ENCODE measurements around the gene RBM48.
A peak's percentile ranks its signal among the peaks of the same experiment; 100 is the strongest.

Gene RBM48

GRCh38 chr7:92489634-92490033 is 39.0 kb upstream of the RBM48 start:
- peaks cover 9% of the 10 kb centered on the region for H3K36me3 ChIP-seq (replicated peaks)
- H3K27me3 ChIP-seq (replicated peaks): no peaks in the 10 kb centered on the region
- H3K27ac ChIP-seq: no peak overlapping the region
- no peak overlapping the region for H3K4me3 ChIP-seq (ENCODE audit: low read depth, low read length)
- no peak for TF ChIP-seq CTCF (IDR thresholded peaks at IDR 0.05; ENCODE audit: low read depth, low read length, missing control alignments)
- peak; percentile 18 for DNase-seq
- in situ Hi-C loops (cut with HindIII; ENCODE audit: low pct_ligation_motif_present, low sequenced_read_pairs): no loop called here

GRCh38 chr7:92496876-92497275 is 31.7 kb upstream of the RBM48 start:
- TF ChIP-seq CTCF (IDR thresholded peaks at IDR 0.05; ENCODE audit: low read depth, low read length, missing control alignments): no peak
- in situ Hi-C loops (cut with HindIII; ENCODE audit: low pct_ligation_motif_present, low sequenced_read_pairs): no loop called here
- H3K27ac ChIP-seq: no peak overlapping the region
- peaks cover 6% of the 10 kb centered on the region for H3K36me3 ChIP-seq (replicated peaks)
- peak; percentile 12 for DNase-seq
- H3K4me3 ChIP-seq (ENCODE audit: low read depth, low read length): no peak overlapping the region
- no peaks in the 10 kb centered on the region for H3K27me3 ChIP-seq (replicated peaks)

GRCh38 chr7:92498557-92498956 is 30.0 kb upstream of the RBM48 start:
- no peak for DNase-seq
- in situ Hi-C loops (cut with HindIII; ENCODE audit: low pct_ligation_motif_present, low sequenced_read_pairs): no loop called here
- H3K27ac ChIP-seq: no peak overlapping the region
- no peak overlapping the region for H3K4me3 ChIP-seq (ENCODE audit: low read depth, low read length)
- H3K36me3 ChIP-seq (replicated peaks): peaks cover 6% of the 10 kb centered on the region
- no peaks in the 10 kb centered on the region for H3K27me3 ChIP-seq (replicated peaks)
- TF ChIP-seq CTCF (IDR thresholded peaks at IDR 0.05; ENCODE audit: low read depth, low read length, missing control alignments): no peak

GRCh38 chr7:92503767-92504166 is 24.8 kb upstream of the RBM48 start:
- H3K36me3 ChIP-seq (replicated peaks): peaks cover 4% of the 10 kb centered on the region
- H3K4me3 ChIP-seq (ENCODE audit: low read depth, low read length): no peak overlapping the region
- H3K27me3 ChIP-seq (replicated peaks): no peaks in the 10 kb centered on the region
- TF ChIP-seq CTCF (IDR thresholded peaks at IDR 0.05; ENCODE audit: low read depth, low read length, missing control alignments): no peak
- H3K27ac ChIP-seq: no peak overlapping the region
- no peak for DNase-seq
- in situ Hi-C loops (cut with HindIII; ENCODE audit: low pct_ligation_motif_present, low sequenced_read_pairs): no loop called here

- in situ Hi-C loops (cut with HindIII; ENCODE audit: low pct_ligation_motif_present, low sequenced_read_pairs): no loop called here
- Histone ChIP-seq H3K27ac (no peak overlapping the region), H3K4me3 (ENCODE audit: low read depth, low read length) (no peak overlapping the region), H3K36me3 (replicated peaks) (no peaks in the 10 kb centered on the region), H3K27me3 (replicated peaks) (no peaks in the 10 kb centered on the region)
- DNase-seq: no peak
- no peak for TF ChIP-seq CTCF (IDR thresholded peaks at IDR 0.05; ENCODE audit: low read depth, low read length, missing control alignments)
Measured at GRCh38 chr7:92504563-92504962, 24.0 kb upstream of the RBM48 start.

- DNase-seq: no peak
- no peak overlapping the region for H3K4me3 ChIP-seq (ENCODE audit: low read depth, low read length)
- in situ Hi-C loops (cut with HindIII; ENCODE audit: low pct_ligation_motif_present, low sequenced_read_pairs): no loop called here
- no peak for TF ChIP-seq CTCF (IDR thresholded peaks at IDR 0.05; ENCODE audit: low read depth, low read length, missing control alignments)
- H3K36me3 ChIP-seq (replicated peaks): no peaks in the 10 kb centered on the region
- H3K27ac ChIP-seq: no peak overlapping the region
- no peaks in the 10 kb centered on the region for H3K27me3 ChIP-seq (replicated peaks)
Measured at GRCh38 chr7:92506363-92506762, 22.2 kb upstream of the RBM48 start.
